Ovary (tissue), 3 donors: Measurements from ENCODE around the gene CCDC141.

ENCODE experiments used
- CTCF ChIP-seq, 3 donors: fragments of 450-650 bp in 2 of 3; fragments of 200-600 bp in 1 of 3; IDR thresholded peaks; one replicate each; pipeline versions ENCODE4 v1.5.1 to v1.8.0; 2016 to 2022; ENCODE audit warnings: antibody characterized with exemption in 3 of 3, mild to moderate bottlenecking in 1 of 3
- EP300 ChIP-seq: sonication (generic); formaldehyde crosslinking; IDR thresholded peaks from one replicate; pipeline ENCODE4 v1.6.1; 2017; ENCODE audit warnings: antibody characterized with exemption
- POLR2A ChIP-seq: fragments of 450-650 bp; IDR thresholded peaks from one replicate; pipeline ENCODE4 v1.6.1; 2017; ENCODE audit warnings: antibody characterized with exemption, mild to moderate bottlenecking, moderate library complexity
- donor health status: DM: no; HTN: no; CAD: no.

DNA sequence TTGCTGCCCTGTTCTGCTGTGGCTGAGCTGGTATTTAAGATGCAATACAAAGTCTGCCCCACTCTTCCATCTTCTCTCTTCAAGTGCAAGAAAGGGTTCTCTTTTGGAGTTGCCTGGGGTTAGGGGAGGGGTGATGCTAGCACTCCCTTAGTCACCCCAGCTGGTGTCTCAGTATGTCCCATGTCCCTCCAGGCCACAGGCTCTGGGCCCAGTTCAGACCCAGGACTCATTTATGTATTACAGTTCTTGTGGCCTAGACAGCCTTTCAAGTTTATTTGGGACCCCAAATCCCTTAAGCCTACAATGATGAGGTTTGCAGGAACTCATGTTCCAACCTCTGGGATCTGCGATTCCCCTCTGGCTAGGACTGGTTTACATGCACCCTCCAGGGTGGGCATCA lies 47.2 kb upstream of the CCDC141 start:
- TF ChIP-seq CTCF (IDR thresholded peaks at IDR 0.05) (no peak), EP300 (no peak), POLR2A (no peak)
